Panc1 (cell line): ENCODE results near the gene LOXL1. TPM values are rescaled to one million over a fixed set of nuclear protein-coding genes. Genes with fewer than 3 reads are reported as not detected.

ENCODE experiments used
- ATAC-seq: fragments of 200-7000 bp; cut with Tn5 transposase; 2 replicates; pipeline ENCODE4 v1.9.1; 2020; ENCODE audit warnings: mild to moderate bottlenecking, moderate library complexity
- BruUV-seq: library from RNA; stranded (reverse); fragments of 400-500 nt; replicated peaks from 2 replicates; lab custom pipeline; 2021; lab: Mats Ljungman, UMichigan
- CTCF ChIA-PET: fragments of 300-600 bp; sonication (Branson Sonifier 250); formaldehyde crosslinking; loops from one replicate; lab custom pipeline; 2022; ENCODE audit warnings: antibody characterized with exemption; lab: Charles Lee
- POLR2A ChIA-PET: fragments of 300-600 bp; sonication (Branson Sonifier 250); formaldehyde crosslinking; loops from one replicate; lab custom pipeline; 2022; ENCODE audit warnings: antibody characterized with exemption; lab: Charles Lee
- DNase-seq: peaks from one replicate; pipeline ENCODE4 v3.0.0-alpha.2; 2010; ENCODE audit warnings: low read depth, low spot score
- H3K27ac ChIP-seq: 2 replicates; pipeline ENCODE4 v1.5.1; 2011; ENCODE audit warnings: mild to moderate bottlenecking, low read length, inconsistent platforms
- H3K27me3 ChIP-seq: fragments of 200-500 bp; sonication (Bioruptor generic); 2 replicates; pipeline ENCODE4 v1.6.0; 2014; ENCODE audit warnings: low read length, inconsistent platforms; ENCODE audit not compliant: control insufficient read depth, insufficient read depth
- H3K36me3 ChIP-seq: fragments of 200-500 bp; sonication (Bioruptor generic); 2 replicates; pipeline ENCODE4 v1.5.1; 2014; ENCODE audit warnings: inconsistent platforms, mild to moderate bottlenecking, low read length, moderate library complexity; ENCODE audit not compliant: control insufficient read depth, insufficient read depth
- H3K4me1 ChIP-seq: 2 replicates; pipeline ENCODE4 v1.5.1; 2011; ENCODE audit warnings: inconsistent platforms, mild to moderate bottlenecking, low read length, moderate library complexity; ENCODE audit not compliant: control insufficient read depth, insufficient read depth
- H3K4me3 ChIP-seq, 2 experiments: 2 replicates each; pipeline ENCODE4 v1.5.1; 2011 to 2012; ENCODE audit warnings: low read depth in 2 of 2, low read length in 2 of 2, mild to moderate bottlenecking in 2 of 2, inconsistent platforms in 1 of 2, moderate library complexity in 1 of 2
- H3K9me3 ChIP-seq: fragments of 200-500 bp; sonication (Bioruptor generic); 2 replicates; pipeline ENCODE4 v1.5.1; 2014; ENCODE audit warnings: low read depth, mild to moderate bottlenecking, inconsistent platforms, low read length, moderate library complexity; ENCODE audit not compliant: control insufficient read depth, insufficient read depth
- POLR2AphosphoS5 ChIP-seq: IDR thresholded peaks from 2 replicates; pipeline ENCODE4 v1.6.1; 2012; ENCODE audit warnings: mild to moderate bottlenecking, low read depth, low read length, moderate library complexity
- REST ChIP-seq, 2 experiments: IDR thresholded peaks; 2 replicates each; pipeline ENCODE4 v1.6.1; 2011 to 2012; ENCODE audit warnings: low read depth in 2 of 2, control low read depth in 1 of 2, low read length in 1 of 2, mild to moderate bottlenecking in 1 of 2, moderate library complexity in 1 of 2; ENCODE audit not compliant: insufficient read depth in 1 of 2
- SIN3A ChIP-seq: IDR thresholded peaks from 2 replicates; pipeline ENCODE4 v1.6.1; 2012; ENCODE audit warnings: low read depth, mild to moderate bottlenecking, low read length, moderate library complexity, borderline replicate concordance; ENCODE audit not compliant: insufficient read depth
- TCF7L2 ChIP-seq: IDR thresholded peaks from 2 replicates; pipeline ENCODE4 v1.6.1; 2011; ENCODE audit warnings: mild to moderate bottlenecking, low read depth, low read length, inconsistent platforms
- in situ Hi-C: cut with HindIII; loops from 2 replicates; pipeline ENCODE4 v1.10.0; 2016; ENCODE audit warnings: low sequenced_read_pairs, low pct_unique_long_range_greater_than_20kb
- intact Hi-C: fragments of 100-400 bp; cut with micrococcal nuclease; formaldehyde crosslinking; loops from one replicate; pipeline ENCODE4 v1.10.0; 2022; ENCODE audit not compliant: unreplicated experiment
- total RNA-seq: library from RNA; stranded (reverse); gene quantifications from one replicate; pipeline ENCODE4 v1.2.1, GENCODE V29; 2021; ENCODE audit not compliant: unreplicated experiment
- TF ChIP-seq, protein P1 (sequence below): fragments of 450-650 bp; IDR thresholded peaks from 2 replicates; pipeline ENCODE4 v1.5.1; 2017; ENCODE audit warnings: mild to moderate bottlenecking

Gene LOXL1
- total RNA-seq, 1 experiment from 2014 or later, result 18.6 TPM

GRCh38 chr15:73922186-73923151 is 3.8 kb upstream of the LOXL1 start:
- BruUV-seq, result no TSS peak
- H3K4me3 ChIP-seq, result no peak overlapping the region
- H3K27ac ChIP-seq, result no peak overlapping the region
- TF ChIP-seq POLR2AphosphoS5 (no peak), REST (IDR thresholded peaks at IDR 0.05; ENCODE audit: insufficient read depth in 1 of 2, low read depth in 2 of 2, low read length in 1 of 2) (no peak), TCF7L2 (no peak), SIN3A (no peak)
- TF ChIP-seq, protein P1, sequence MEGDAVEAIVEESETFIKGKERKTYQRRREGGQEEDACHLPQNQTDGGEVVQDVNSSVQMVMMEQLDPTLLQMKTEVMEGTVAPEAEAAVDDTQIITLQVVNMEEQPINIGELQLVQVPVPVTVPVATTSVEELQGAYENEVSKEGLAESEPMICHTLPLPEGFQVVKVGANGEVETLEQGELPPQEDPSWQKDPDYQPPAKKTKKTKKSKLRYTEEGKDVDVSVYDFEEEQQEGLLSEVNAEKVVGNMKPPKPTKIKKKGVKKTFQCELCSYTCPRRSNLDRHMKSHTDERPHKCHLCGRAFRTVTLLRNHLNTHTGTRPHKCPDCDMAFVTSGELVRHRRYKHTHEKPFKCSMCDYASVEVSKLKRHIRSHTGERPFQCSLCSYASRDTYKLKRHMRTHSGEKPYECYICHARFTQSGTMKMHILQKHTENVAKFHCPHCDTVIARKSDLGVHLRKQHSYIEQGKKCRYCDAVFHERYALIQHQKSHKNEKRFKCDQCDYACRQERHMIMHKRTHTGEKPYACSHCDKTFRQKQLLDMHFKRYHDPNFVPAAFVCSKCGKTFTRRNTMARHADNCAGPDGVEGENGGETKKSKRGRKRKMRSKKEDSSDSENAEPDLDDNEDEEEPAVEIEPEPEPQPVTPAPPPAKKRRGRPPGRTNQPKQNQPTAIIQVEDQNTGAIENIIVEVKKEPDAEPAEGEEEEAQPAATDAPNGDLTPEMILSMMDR, result no peak
- H3K4me1 ChIP-seq, result peaks cover 23% of the 10 kb centered on the region
- in situ Hi-C loops, result no loop called here
- ATAC-seq (no peak), DNase-seq (no peak)
- POLR2A ChIA-PET, result interaction anchor here (0.6 to 0.7 kb wide), 2 partner anchors 8 to 61 kb away, joined by 3 read pairs; no protein-coding TSS in a partner anchor
- no peaks in the 10 kb centered on the region for H3K9me3 ChIP-seq
- H3K36me3 ChIP-seq, result no peaks in the 10 kb centered on the region
- no peaks in the 10 kb centered on the region for H3K27me3 ChIP-seq
- intact Hi-C loops, result no loop called here
- CTCF ChIA-PET, result interaction anchor here (0.7 to 1.1 kb wide), 2 partner anchors 49 to 85 kb away, joined by 3 to 4 read pairs; partner anchors contain the start of gene TBC1D21

- Histone ChIP-seq H3K36me3 (no peaks in the 10 kb centered on the region), H3K27me3 (no peaks in the 10 kb centered on the region), H3K27ac (no peak overlapping the region), H3K4me1 (peaks cover 24% of the 10 kb centered on the region), H3K9me3 (no peaks in the 10 kb centered on the region), H3K4me3 (no peak overlapping the region)
- TF ChIP-seq REST (IDR thresholded peaks at IDR 0.05; ENCODE audit: insufficient read depth in 1 of 2, low read depth in 2 of 2, low read length in 1 of 2) (no peak), SIN3A (no peak), POLR2AphosphoS5 (no peak), TCF7L2 (no peak)
- TF ChIP-seq, protein P1, result no peak
- no peak for ATAC-seq
- BruUV-seq, result no TSS peak
- DNase-seq, result no peak
- ChIA-PET POLR2A (no interaction called here), CTCF (interaction anchor here (1.1 kb wide), 1 partner anchor 49 kb away, joined by 3 read pairs; the partner anchor contains the start of gene TBC1D21)
- intact Hi-C loops (no loop called here), in situ Hi-C loops (no loop called here)
Measured at GRCh38 chr15:73923156-73923487, 3.1 kb upstream of the LOXL1 start.
